Left lung (tissue), 10 donors: ENCODE data around the gene CNTN4. TPM values are rescaled to one million over a fixed set of nuclear protein-coding genes. Genes with fewer than 3 reads are reported as not detected.

ENCODE experiments used
- ATAC-seq: fragments of 200-7000 bp; cut with Tn5 transposase; one replicate; pipeline ENCODE4 v1.9.1; 2020; ENCODE audit warnings: moderate library complexity
- DNase-seq, 4 donors: peaks; one replicate each; pipeline ENCODE4 v3.0.0-alpha.2; 2013 to 2020
- H3K27ac ChIP-seq, 2 donors: fragments of 200-600 bp; sonication (generic) in 1 of 2; one replicate each; pipeline versions ENCODE4 v1.5.0 to v1.8.0; 2020 to 2021
- H3K27me3 ChIP-seq, 2 donors: fragments of 200-600 bp; sonication (generic) in 1 of 2; one replicate each; pipeline versions ENCODE4 v1.5.0 to v1.8.0; 2020 to 2021
- H3K36me3 ChIP-seq, 2 donors: fragments of 200-600 bp; sonication (generic) in 1 of 2; one replicate each; pipeline versions ENCODE4 v1.5.0 to v1.8.0; 2020 to 2021
- H3K4me1 ChIP-seq, 2 donors: fragments of 200-600 bp; one replicate each; pipeline ENCODE4 v1.8.0; 2021
- H3K4me3 ChIP-seq, 2 donors: fragments of 200-600 bp; sonication (generic) in 1 of 2; one replicate each; pipeline versions ENCODE4 v1.5.0 to v1.8.0; 2020 to 2021; ENCODE audit warnings: mild to moderate bottlenecking in 1 of 2
- H3K9me3 ChIP-seq, 2 donors: fragments of 200-600 bp; sonication (generic) in 1 of 2; one replicate each; pipeline versions ENCODE4 v1.5.0 to v1.8.0; 2020 to 2021
- intact Hi-C, 2 donors: fragments of 100-400 bp; cut with DNase I; formaldehyde crosslinking; loops; one replicate each; pipeline versions ENCODE4 v1.11.2 to v1.14.2; 2022
- polyA plus RNA-seq, 6 donors: library from polyadenylated mRNA; unstranded; fragments of 120-200 nt; gene quantifications; one replicate each; pipeline ENCODE4 v1.2.1, GENCODE V29; 2013; ENCODE audit not compliant: insufficient read length in 6 of 6
- total RNA-seq, 2 donors: library from RNA; stranded (reverse); fragmentation: NEBNext Ultra II Directional; extraction: Animal tissue kit (Norgen Biotek cat#: 25700); gene quantifications; one replicate each; pipeline ENCODE4 v1.2.1, GENCODE V29; 2021
- TF ChIP-seq, protein P1 (sequence below), 2 donors: fragments of 200-600 bp; sonication (generic) in 1 of 2; IDR thresholded peaks; one replicate each; pipeline versions ENCODE4 v1.5.0 to v1.8.0; 2021; ENCODE audit warnings: antibody characterized with exemption in 2 of 2
- donor health status: DM: no; HTN: yes; CAD: no.
- donor health status: DM: no; HTN: no; CAD: no.

CNTN4 gene
- total and polyA plus RNA-seq, 8 donors = 5.9 to 10.4 (median 8.2) TPM

DNA sequence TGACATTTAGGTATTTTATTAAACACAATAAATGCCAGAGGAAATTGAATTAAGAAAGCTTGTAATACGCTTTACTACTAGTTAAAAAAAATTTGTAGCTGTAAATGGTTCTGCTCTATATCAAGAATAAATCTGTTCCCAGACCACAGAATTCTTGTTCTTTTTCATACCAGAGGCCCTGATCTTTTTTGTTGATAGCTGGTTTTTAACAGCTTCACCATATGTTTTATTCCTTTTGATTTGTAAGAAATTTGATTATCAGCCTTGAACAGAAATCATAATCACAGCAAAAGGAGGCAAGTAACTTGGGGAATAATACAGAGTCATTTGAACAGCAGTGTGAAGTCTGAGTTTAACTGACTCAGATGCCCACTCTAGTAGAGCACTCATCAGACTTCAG is 202.7 kb downstream of the CNTN4 start:
- Histone ChIP-seq H3K27ac (no peak overlapping the region), H3K4me3 (no peak overlapping the region), H3K27me3 (no peaks in the 10 kb centered on the region), H3K36me3 (no peaks in the 10 kb centered on the region), H3K9me3 (no peaks in the 10 kb centered on the region), H3K4me1 (no peaks in the 10 kb centered on the region)
- ATAC-seq = no peak
- DNase-seq = no peak
- intact Hi-C loops = no loop called here
- TF ChIP-seq, protein P1, sequence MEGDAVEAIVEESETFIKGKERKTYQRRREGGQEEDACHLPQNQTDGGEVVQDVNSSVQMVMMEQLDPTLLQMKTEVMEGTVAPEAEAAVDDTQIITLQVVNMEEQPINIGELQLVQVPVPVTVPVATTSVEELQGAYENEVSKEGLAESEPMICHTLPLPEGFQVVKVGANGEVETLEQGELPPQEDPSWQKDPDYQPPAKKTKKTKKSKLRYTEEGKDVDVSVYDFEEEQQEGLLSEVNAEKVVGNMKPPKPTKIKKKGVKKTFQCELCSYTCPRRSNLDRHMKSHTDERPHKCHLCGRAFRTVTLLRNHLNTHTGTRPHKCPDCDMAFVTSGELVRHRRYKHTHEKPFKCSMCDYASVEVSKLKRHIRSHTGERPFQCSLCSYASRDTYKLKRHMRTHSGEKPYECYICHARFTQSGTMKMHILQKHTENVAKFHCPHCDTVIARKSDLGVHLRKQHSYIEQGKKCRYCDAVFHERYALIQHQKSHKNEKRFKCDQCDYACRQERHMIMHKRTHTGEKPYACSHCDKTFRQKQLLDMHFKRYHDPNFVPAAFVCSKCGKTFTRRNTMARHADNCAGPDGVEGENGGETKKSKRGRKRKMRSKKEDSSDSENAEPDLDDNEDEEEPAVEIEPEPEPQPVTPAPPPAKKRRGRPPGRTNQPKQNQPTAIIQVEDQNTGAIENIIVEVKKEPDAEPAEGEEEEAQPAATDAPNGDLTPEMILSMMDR (IDR thresholded peaks at IDR 0.05) = no peak

DNA sequence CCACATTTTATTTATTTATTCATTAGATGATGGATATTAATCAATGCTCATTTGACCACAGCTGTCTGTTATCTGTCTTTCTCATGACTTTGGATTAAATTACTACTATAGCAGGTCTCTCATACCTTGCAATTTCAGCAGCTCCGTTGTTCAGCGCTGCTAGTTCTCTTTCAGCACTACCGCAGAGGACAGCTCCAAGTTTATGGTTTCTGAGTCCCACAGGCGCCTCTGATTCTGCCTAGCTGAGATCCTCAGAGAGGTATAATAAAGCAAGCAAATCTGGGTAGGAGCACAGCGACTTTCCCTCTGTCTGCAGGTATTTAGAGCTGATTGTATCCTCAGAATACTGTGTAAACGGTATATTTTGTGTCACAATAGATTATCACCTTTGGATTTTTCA is 204.9 kb downstream of the CNTN4 start:
- intact Hi-C loops = no loop called here
- H3K4me1 ChIP-seq = no peaks in the 10 kb centered on the region
- H3K9me3 ChIP-seq = peaks cover 0 to 7% of the 10 kb centered on the region in 2 donors
- TF ChIP-seq, protein P1 (IDR thresholded peaks at IDR 0.05) = no peak
- no peak overlapping the region for H3K4me3 ChIP-seq
- no peak overlapping the region for H3K27ac ChIP-seq
- no peaks in the 10 kb centered on the region for H3K27me3 ChIP-seq
- H3K36me3 ChIP-seq = no peaks in the 10 kb centered on the region
- DNase-seq (peak in 3 of 4 donors; percentile 22 to 42 (median 30)), ATAC-seq (peak; percentile 62)

DNA sequence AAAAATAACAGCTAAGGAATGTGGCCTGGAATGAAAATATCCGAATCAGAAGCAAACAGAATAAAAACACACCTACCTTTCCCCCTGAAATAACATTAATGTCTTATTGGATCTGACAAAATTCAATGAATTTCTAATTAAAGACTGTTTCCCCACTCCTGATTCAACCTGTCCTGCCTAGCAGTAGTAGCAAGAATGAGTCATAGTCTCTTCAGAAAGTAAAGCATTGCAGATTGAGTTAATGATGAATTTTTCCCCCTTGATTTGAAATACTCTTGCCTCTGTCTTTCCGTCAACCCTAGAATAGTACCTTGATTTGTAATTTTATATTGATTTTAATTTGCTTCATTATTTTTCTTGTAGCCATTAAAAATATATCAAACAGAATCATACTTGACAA is 212.4 kb downstream of the CNTN4 start:
- TF ChIP-seq, protein P1 (IDR thresholded peaks at IDR 0.05) = no peak
- H3K4me1 ChIP-seq = no peaks in the 10 kb centered on the region
- DNase-seq (no peak), ATAC-seq (no peak)
- no peaks in the 10 kb centered on the region for H3K27me3 ChIP-seq
- intact Hi-C loops = no loop called here
- no peak overlapping the region for H3K27ac ChIP-seq
- no peak overlapping the region for H3K4me3 ChIP-seq
- H3K36me3 ChIP-seq = no peaks in the 10 kb centered on the region
- peaks cover 0 to 9% of the 10 kb centered on the region in 2 donors for H3K9me3 ChIP-seq

DNA sequence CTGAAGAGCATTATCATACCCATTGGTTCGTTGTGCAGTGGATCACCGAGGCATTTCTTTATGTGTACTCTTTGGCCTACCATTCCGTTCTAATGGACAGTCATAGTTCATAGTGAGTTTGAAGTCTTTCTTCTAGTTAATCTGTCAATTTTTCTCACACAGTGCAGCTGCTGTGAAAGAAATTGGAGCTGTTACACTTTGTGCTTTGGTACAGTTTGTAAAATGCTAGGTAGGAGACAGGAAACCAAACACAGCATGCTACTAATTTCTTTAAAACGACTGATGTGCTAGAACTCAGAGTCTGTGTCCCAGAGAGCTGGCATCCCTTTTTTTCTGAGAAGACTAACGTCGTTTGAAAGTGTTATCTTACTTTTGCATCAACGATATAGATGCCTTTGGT is 218.9 kb downstream of the CNTN4 start:
- H3K27ac ChIP-seq = no peak overlapping the region
- TF ChIP-seq, protein P1 (IDR thresholded peaks at IDR 0.05) = no peak
- intact Hi-C loops = no loop called here
- H3K27me3 ChIP-seq = no peaks in the 10 kb centered on the region
- H3K4me1 ChIP-seq = no peaks in the 10 kb centered on the region
- no peak for DNase-seq
- H3K4me3 ChIP-seq = no peak overlapping the region
- no peaks in the 10 kb centered on the region for H3K36me3 ChIP-seq
- ATAC-seq = no peak
- H3K9me3 ChIP-seq = no peaks in the 10 kb centered on the region

DNA sequence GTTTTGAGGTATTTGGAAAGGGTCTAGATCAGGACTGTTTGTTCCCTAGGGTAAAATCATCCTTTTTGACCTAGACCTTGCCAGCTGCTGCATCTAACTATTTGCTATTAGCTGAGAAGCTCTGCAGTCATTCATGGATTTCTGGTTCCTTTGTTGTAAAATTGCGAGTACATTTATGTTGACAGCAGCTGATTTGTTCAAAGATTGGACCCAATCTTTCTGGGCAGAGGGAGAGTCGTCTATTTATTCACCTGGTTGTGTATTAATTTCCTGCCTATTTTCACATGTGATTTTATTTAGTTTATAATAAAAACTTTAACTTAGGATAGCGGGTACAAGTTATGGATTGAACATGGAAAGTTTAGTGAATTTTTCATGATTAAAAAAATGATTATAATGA is 236.3 kb downstream of the CNTN4 start:
- no peaks in the 10 kb centered on the region for H3K27me3 ChIP-seq
- H3K4me1 ChIP-seq = no peaks in the 10 kb centered on the region
- no peaks in the 10 kb centered on the region for H3K9me3 ChIP-seq
- no peaks in the 10 kb centered on the region for H3K36me3 ChIP-seq
- no peak overlapping the region for H3K4me3 ChIP-seq
- H3K27ac ChIP-seq = no peak overlapping the region
- intact Hi-C loops = no loop called here
- ATAC-seq (no peak), DNase-seq (no peak)
- TF ChIP-seq, protein P1 (IDR thresholded peaks at IDR 0.05) = no peak
